BJ (cell line): ENCODE measurements around the gene WDR91. TPM values are rescaled to one million over a fixed set of nuclear protein-coding genes. Genes with fewer than 3 reads are reported as not detected.

Source experiments
- CTCF ChIA-PET: fragments of 350-600 bp; formaldehyde crosslinking; extraction: SDS; loops from one replicate; lab custom pipeline; 2021; ENCODE audit warnings: antibody characterized with exemption, inconsistent platforms; lab: Yijun Ruan, JAX
- POLR2A ChIA-PET: fragments of 300-600 bp; sonication (Branson Sonifier 250); formaldehyde crosslinking; extraction: SDS; loops from one replicate; lab custom pipeline; 2021; ENCODE audit warnings: antibody characterized with exemption; lab: Charles Lee
- DNase-seq: peaks from one replicate; pipeline ENCODE4 v3.0.0-alpha.2; 2011; ENCODE audit warnings: low read depth
- H3K27me3 ChIP-seq: 2 replicates; pipeline ENCODE4 v1.6.0; 2011; ENCODE audit warnings: low read length; ENCODE audit not compliant: control insufficient read depth, insufficient read depth
- H3K36me3 ChIP-seq: 2 replicates; pipeline ENCODE4 v1.5.1; 2011; ENCODE audit warnings: low read length; ENCODE audit not compliant: control insufficient read depth, insufficient read depth
- H3K4me3 ChIP-seq: 2 replicates; pipeline ENCODE4 v1.5.1; 2011; ENCODE audit warnings: low read depth, mild to moderate bottlenecking, control low read depth, low read length
- polyA plus RNA-seq: library from polyadenylated mRNA; depleted of rRNA; stranded (reverse); fragments of >200 nt; gene quantifications from 2 replicates; pipeline ENCODE4 v1.2.3, GENCODE V29; 2011
- TF ChIP-seq, protein P1 (sequence below): IDR thresholded peaks from 2 replicates; pipeline ENCODE4 v1.5.1; 2011; ENCODE audit warnings: low read depth, mild to moderate bottlenecking, control low read depth, inconsistent platforms, low read length, moderate library complexity; ENCODE audit not compliant: insufficient read depth

The WDR91 gene
- polyA plus RNA-seq, 1 experiment, result 14.2 TPM

DNA sequence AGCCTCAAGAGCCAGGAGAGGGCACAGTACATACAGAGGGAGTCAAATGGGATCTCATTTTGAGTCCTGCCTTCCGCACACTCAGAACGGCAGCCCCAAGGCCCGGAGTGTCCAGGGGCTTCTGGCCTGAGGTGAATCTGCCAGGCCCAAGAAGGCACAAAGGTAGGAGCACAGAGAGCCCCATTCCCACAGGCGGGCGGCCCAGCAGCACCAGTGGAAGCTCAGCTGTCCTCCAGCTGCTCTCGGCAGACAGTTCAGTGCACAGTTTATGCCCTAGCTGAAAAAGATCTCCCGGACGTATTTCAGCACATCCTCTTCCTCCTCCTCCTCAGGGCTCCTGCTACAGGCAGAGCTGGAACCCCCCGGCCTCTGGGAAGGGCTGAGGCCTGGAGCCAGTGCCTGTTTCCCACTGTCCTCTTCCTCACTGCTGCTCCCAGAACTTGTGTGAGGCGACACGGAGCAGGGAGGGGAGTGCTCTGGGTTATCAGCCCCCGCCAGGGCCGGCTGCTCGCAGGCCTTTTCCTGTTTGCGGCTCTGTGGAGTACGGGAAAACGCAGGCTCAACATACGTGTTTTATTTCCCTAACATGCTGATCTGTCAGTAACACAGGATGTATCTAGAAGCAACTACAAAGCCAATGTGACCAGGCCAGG, 44.9 kb downstream of the WDR91 start:
- H3K4me3 ChIP-seq, result no peak overlapping the region
- peaks cover 23% of the 10 kb centered on the region for H3K36me3 ChIP-seq

DNA sequence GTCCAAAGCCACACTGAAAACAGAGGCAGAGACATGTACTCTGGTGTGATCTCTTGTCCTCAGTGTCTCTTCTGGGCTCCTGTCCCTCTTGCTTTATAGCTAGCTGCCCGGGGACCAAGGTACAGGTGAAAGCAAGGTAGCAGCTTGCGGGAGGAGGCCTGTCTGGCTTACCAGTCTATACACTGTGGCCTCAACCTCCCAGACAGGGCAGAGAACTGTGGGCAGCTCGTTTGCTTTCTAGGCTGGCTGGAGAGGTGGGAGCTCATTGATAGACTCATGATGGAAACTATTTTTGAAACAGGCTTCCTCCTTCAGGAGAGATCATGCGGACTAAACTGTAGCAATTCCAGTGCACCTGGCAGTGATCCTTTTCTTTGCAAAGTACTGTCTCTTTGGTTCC, 45.5 kb downstream of the WDR91 start:
- TF ChIP-seq, protein P1, sequence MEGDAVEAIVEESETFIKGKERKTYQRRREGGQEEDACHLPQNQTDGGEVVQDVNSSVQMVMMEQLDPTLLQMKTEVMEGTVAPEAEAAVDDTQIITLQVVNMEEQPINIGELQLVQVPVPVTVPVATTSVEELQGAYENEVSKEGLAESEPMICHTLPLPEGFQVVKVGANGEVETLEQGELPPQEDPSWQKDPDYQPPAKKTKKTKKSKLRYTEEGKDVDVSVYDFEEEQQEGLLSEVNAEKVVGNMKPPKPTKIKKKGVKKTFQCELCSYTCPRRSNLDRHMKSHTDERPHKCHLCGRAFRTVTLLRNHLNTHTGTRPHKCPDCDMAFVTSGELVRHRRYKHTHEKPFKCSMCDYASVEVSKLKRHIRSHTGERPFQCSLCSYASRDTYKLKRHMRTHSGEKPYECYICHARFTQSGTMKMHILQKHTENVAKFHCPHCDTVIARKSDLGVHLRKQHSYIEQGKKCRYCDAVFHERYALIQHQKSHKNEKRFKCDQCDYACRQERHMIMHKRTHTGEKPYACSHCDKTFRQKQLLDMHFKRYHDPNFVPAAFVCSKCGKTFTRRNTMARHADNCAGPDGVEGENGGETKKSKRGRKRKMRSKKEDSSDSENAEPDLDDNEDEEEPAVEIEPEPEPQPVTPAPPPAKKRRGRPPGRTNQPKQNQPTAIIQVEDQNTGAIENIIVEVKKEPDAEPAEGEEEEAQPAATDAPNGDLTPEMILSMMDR, result no peak
- ChIA-PET POLR2A (no interaction called here), CTCF (no interaction called here)

More for the DNA sequence above, 44.9 kb downstream of the WDR91 start:
- CTCF ChIA-PET, result no interaction called here
- DNase-seq, result no peak
- POLR2A ChIA-PET, result no interaction called here
- H3K27me3 ChIP-seq, result no peaks in the 10 kb centered on the region
- TF ChIP-seq, protein P1, result no peak

DNA sequence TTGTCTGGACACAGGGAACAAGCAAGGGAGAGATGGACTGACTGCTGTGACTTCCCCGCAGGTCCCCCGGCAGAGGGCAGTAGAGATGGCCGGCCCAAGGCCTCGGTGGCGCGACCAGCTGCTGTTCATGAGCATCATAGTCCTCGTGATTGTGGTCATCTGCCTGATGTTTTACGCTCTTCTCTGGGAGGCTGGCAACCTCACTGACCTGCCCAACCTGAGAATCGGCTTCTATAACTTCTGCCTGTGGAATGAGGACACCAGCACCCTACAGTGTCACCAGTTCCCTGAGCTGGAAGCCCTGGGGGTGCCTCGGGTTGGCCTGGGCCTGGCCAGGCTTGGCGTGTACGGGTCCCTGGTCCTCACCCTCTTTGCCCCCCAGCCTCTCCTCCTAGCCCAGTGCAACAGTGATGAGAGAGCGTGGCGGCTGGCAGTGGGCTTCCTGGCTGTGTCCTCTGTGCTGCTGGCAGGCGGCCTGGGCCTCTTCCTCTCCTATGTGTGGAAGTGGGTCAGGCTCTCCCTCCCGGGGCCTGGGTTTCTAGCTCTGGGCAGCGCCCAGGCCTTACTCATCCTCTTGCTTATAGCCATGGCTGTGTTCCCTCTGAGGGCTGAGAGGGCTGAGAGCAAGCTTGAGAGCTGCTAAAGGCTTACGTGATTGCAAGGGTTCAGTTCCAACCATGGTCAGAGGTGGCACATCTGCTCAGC, 46.8 kb downstream of the WDR91 start:
- ChIA-PET CTCF (interaction anchor here (0.8 to 1.1 kb wide), 3 partner anchors 10 to 53 kb away, joined by 3 read pairs; no protein-coding TSS in a partner anchor), POLR2A (no interaction called here)
- DNase-seq, result no peak

More for the DNA sequence above, 45.5 kb downstream of the WDR91 start:
- DNase-seq, result no peak
- H3K36me3 ChIP-seq, result peaks cover 23% of the 10 kb centered on the region
- H3K27me3 ChIP-seq, result no peaks in the 10 kb centered on the region
- no peak overlapping the region for H3K4me3 ChIP-seq

GRCh38 chr7:135162382-135163001, 48.8 kb downstream of the WDR91 start:
- peaks cover 15% of the 10 kb centered on the region for H3K36me3 ChIP-seq
- no peak overlapping the region for H3K4me3 ChIP-seq
- no peak for DNase-seq
- H3K27me3 ChIP-seq, result no peaks in the 10 kb centered on the region
- CTCF ChIA-PET, result no interaction called here
- TF ChIP-seq, protein P1, result no peak
- POLR2A ChIA-PET, result no interaction called here

More for the DNA sequence above, 46.8 kb downstream of the WDR91 start:
- H3K36me3 ChIP-seq, result peaks cover 23% of the 10 kb centered on the region
- TF ChIP-seq, protein P1, result 0 out of 2 replicates have a peak, but pooled peaks have one; percentile 7
- H3K4me3 ChIP-seq, result no peak overlapping the region
- no peaks in the 10 kb centered on the region for H3K27me3 ChIP-seq

DNA sequence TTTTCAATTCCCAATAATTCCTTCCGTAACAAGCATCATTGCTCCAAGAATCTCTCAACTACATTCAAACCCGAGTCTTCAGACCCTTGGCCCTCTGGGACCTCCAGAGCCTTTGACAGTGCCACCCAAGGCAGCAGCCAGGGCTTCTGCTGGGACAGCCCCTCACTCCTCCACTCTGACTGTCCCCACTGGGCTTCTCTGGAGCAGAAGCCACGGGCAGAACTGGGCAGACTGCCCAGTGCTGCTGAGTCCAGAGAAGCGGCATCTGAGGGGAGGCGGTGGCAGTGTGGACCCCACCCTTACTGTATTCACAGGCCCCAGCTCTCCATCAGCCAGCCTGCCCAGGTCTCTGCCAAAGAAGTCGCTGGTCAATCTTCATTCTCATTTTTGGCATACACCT, 49.7 kb downstream of the WDR91 start:
- DNase-seq, result no peak
- POLR2A ChIA-PET, result no interaction called here

More for the DNA sequence above, 49.7 kb downstream of the WDR91 start:
- Histone ChIP-seq H3K4me3 (no peak overlapping the region), H3K27me3 (no peaks in the 10 kb centered on the region), H3K36me3 (peaks cover 8% of the 10 kb centered on the region)
- TF ChIP-seq, protein P1, result no peak
- CTCF ChIA-PET, result no interaction called here
